ENCODE measurements around the gene SMYD4. TPM values are rescaled to one million over a fixed set of nuclear protein-coding genes. Genes with fewer than 3 reads are reported as not detected.
"Not testable (repeated sequence)": the region's sequence is repeated elsewhere in the genome, so short reads cannot be mapped to it uniquely, and the experiment has no call there.

SMYD4 gene
- polyA plus RNA-seq, 3 donors, result 11.7 to 13.4 (median 12.2) TPM

- DNase-seq (ENCODE audit: low read depth in 3 of 3, low spot score in 2 of 3), result peak in 1 of 3 donors; percentile 10
Measured at GRCh38 chr17:1830288-1830687, 586 bp upstream of the SMYD4 start.

- DNase-seq (ENCODE audit: low read depth in 3 of 3, low spot score in 2 of 3), result no peak
Measured at GRCh38 chr17:1829216-1829591, 498 bp downstream of the SMYD4 start.

- no peak for DNase-seq (ENCODE audit: low read depth in 3 of 3, low spot score in 2 of 3)
Measured at GRCh38 chr17:1820528-1821252, 9.0 kb downstream of the SMYD4 start.

- DNase-seq (ENCODE audit: low read depth in 3 of 3, low spot score in 2 of 3), result no peak
Measured at GRCh38 chr17:1813088-1813487, 16.6 kb downstream of the SMYD4 start.

- no peak for DNase-seq (ENCODE audit: low read depth in 3 of 3, low spot score in 2 of 3)
Measured at GRCh38 chr17:1810450-1811103, 19.1 kb downstream of the SMYD4 start.

GRCh38 chr17:1809815-1810214, 19.9 kb downstream of the SMYD4 start:
- DNase-seq (ENCODE audit: low read depth in 3 of 3, low spot score in 2 of 3), result not testable (repeated sequence)

GRCh38 chr17:1808644-1809043, 21.1 kb downstream of the SMYD4 start:
- DNase-seq (ENCODE audit: low read depth in 3 of 3, low spot score in 2 of 3), result no peak

GRCh38 chr17:1807890-1808289, 21.8 kb downstream of the SMYD4 start:
- no peak for DNase-seq (ENCODE audit: low read depth in 3 of 3, low spot score in 2 of 3)

- no peak for DNase-seq (ENCODE audit: low read depth in 3 of 3, low spot score in 2 of 3)
Measured at GRCh38 chr17:1803280-1803679, 26.4 kb downstream of the SMYD4 start.

GRCh38 chr17:1802429-1802828, 27.3 kb downstream of the SMYD4 start:
- DNase-seq (ENCODE audit: low read depth in 3 of 3, low spot score in 2 of 3), result no peak

- DNase-seq (ENCODE audit: low read depth in 3 of 3, low spot score in 2 of 3), result no peak
Measured at GRCh38 chr17:1800712-1801111, 29.0 kb downstream of the SMYD4 start.

GRCh38 chr17:1800240-1800639, 29.5 kb downstream of the SMYD4 start:
- DNase-seq (ENCODE audit: low read depth in 3 of 3, low spot score in 2 of 3), result no peak

- DNase-seq (ENCODE audit: low read depth in 3 of 3, low spot score in 2 of 3), result not testable (repeated sequence)
Measured at GRCh38 chr17:1797846-1798245, 31.9 kb downstream of the SMYD4 start.

- DNase-seq (ENCODE audit: low read depth in 3 of 3, low spot score in 2 of 3), result no peak
Measured at GRCh38 chr17:1797323-1797722, 32.4 kb downstream of the SMYD4 start.

- no peak for DNase-seq (ENCODE audit: low read depth in 3 of 3, low spot score in 2 of 3)
Measured at GRCh38 chr17:1796800-1797199, 32.9 kb downstream of the SMYD4 start.

- no peak for DNase-seq (ENCODE audit: low read depth in 3 of 3, low spot score in 2 of 3)
Measured at GRCh38 chr17:1793447-1793806, 36.3 kb downstream of the SMYD4 start.

GRCh38 chr17:1792495-1793446, 36.9 kb downstream of the SMYD4 start:
- no peak for DNase-seq (ENCODE audit: low read depth in 3 of 3, low spot score in 2 of 3)

GRCh38 chr17:1789936-1790335, 39.8 kb downstream of the SMYD4 start:
- DNase-seq (ENCODE audit: low read depth in 3 of 3, low spot score in 2 of 3), result no peak

- no peak for DNase-seq (ENCODE audit: low read depth in 3 of 3, low spot score in 2 of 3)
Measured at GRCh38 chr17:1787301-1787902, 42.3 kb downstream of the SMYD4 start.

GRCh38 chr17:1786708-1787107, 43.0 kb downstream of the SMYD4 start:
- no peak for DNase-seq (ENCODE audit: low read depth in 3 of 3, low spot score in 2 of 3)

GRCh38 chr17:1785930-1786329, 43.8 kb downstream of the SMYD4 start:
- DNase-seq (ENCODE audit: low read depth in 3 of 3, low spot score in 2 of 3), result no peak
